ENCODE measurements around the gene ZNF330.
"Not testable (repeated sequence)": the region's sequence is repeated elsewhere in the genome, so short reads cannot be mapped to it uniquely, and the experiment has no call there.

The ZNF330 gene

GRCh38 chr4:141207961-141208360, 12.7 kb upstream of the ZNF330 start:
- TF ChIP-seq POLR2A (IDR thresholded peaks at IDR 0.05; ENCODE audit: low read depth, low read length) (no peak), POLR2AphosphoS5 (IDR thresholded peaks at IDR 0.05; ENCODE audit: low read depth, low read length) (no peak), TAF1 (IDR thresholded peaks at IDR 0.05; ENCODE audit: borderline replicate concordance, low read depth, low read length) (no peak)
- DNase-seq (ENCODE audit: insufficient read length) (no peak), FAIRE-seq (no peak)

- TF ChIP-seq POLR2A (IDR thresholded peaks at IDR 0.05; ENCODE audit: low read depth, low read length) (no peak), POLR2AphosphoS5 (IDR thresholded peaks at IDR 0.05; ENCODE audit: low read depth, low read length) (no peak), TAF1 (IDR thresholded peaks at IDR 0.05; ENCODE audit: borderline replicate concordance, low read depth, low read length) (no peak)
- DNase-seq (ENCODE audit: insufficient read length) (no peak), FAIRE-seq (no peak)
Measured at GRCh38 chr4:141210168-141210567, 10.5 kb upstream of the ZNF330 start.

- FAIRE-seq, result no peak
Measured at GRCh38 chr4:141213550-141213991, 7.1 kb upstream of the ZNF330 start.

GRCh38 chr4:141215030-141215429, 5.7 kb upstream of the ZNF330 start:
- DNase-seq (ENCODE audit: insufficient read length) (no peak), FAIRE-seq (no peak)
- TF ChIP-seq POLR2A (IDR thresholded peaks at IDR 0.05; ENCODE audit: low read depth, low read length) (no peak), TAF1 (IDR thresholded peaks at IDR 0.05; ENCODE audit: borderline replicate concordance, low read depth, low read length) (no peak), POLR2AphosphoS5 (IDR thresholded peaks at IDR 0.05; ENCODE audit: low read depth, low read length) (no peak)

More at GRCh38 chr4:141213550-141213991, 7.1 kb upstream of the ZNF330 start:
- TF ChIP-seq POLR2A (IDR thresholded peaks at IDR 0.05; ENCODE audit: low read depth, low read length) (no peak), TAF1 (IDR thresholded peaks at IDR 0.05; ENCODE audit: borderline replicate concordance, low read depth, low read length) (no peak), POLR2AphosphoS5 (IDR thresholded peaks at IDR 0.05; ENCODE audit: low read depth, low read length) (no peak)
- no peak for DNase-seq (ENCODE audit: insufficient read length)

GRCh38 chr4:141216002-141216761, 4.5 kb upstream of the ZNF330 start:
- no peak for TF ChIP-seq POLR2AphosphoS5 (IDR thresholded peaks at IDR 0.05; ENCODE audit: low read depth, low read length)
- no peak for TF ChIP-seq POLR2A (IDR thresholded peaks at IDR 0.05; ENCODE audit: low read depth, low read length)
- no peak for TF ChIP-seq TAF1 (IDR thresholded peaks at IDR 0.05; ENCODE audit: borderline replicate concordance, low read depth, low read length)
- FAIRE-seq (no peak), DNase-seq (ENCODE audit: insufficient read length) (no peak)

GRCh38 chr4:141220271-141220670, 424 bp upstream of the ZNF330 start:
- TF ChIP-seq POLR2AphosphoS5 (IDR thresholded peaks at IDR 0.05; ENCODE audit: low read depth, low read length), result no peak
- no peak for TF ChIP-seq POLR2A (IDR thresholded peaks at IDR 0.05; ENCODE audit: low read depth, low read length)
- no peak for TF ChIP-seq TAF1 (IDR thresholded peaks at IDR 0.05; ENCODE audit: borderline replicate concordance, low read depth, low read length)
- FAIRE-seq (no peak), DNase-seq (ENCODE audit: insufficient read length) (no peak)

GRCh38 chr4:141223418-141223817, 2.7 kb downstream of the ZNF330 start:
- TF ChIP-seq POLR2AphosphoS5 (IDR thresholded peaks at IDR 0.05; ENCODE audit: low read depth, low read length), result no peak
- DNase-seq (ENCODE audit: insufficient read length), result no peak
- no peak for FAIRE-seq

GRCh38 chr4:141227280-141227679, 6.6 kb downstream of the ZNF330 start:
- not testable (repeated sequence) for FAIRE-seq; DNase-seq (ENCODE audit: insufficient read length)

- no peak for DNase-seq (ENCODE audit: insufficient read length)
- peak; percentile 58 for FAIRE-seq
- TF ChIP-seq POLR2A (IDR thresholded peaks at IDR 0.05; ENCODE audit: low read depth, low read length) (no peak), TAF1 (IDR thresholded peaks at IDR 0.05; ENCODE audit: borderline replicate concordance, low read depth, low read length) (no peak), POLR2AphosphoS5 (IDR thresholded peaks at IDR 0.05; ENCODE audit: low read depth, low read length) (no peak)
Measured at GRCh38 chr4:141229408-141230101, 8.9 kb downstream of the ZNF330 start.

GRCh38 chr4:141233673-141234072, 13.0 kb downstream of the ZNF330 start:
- TF ChIP-seq POLR2A (IDR thresholded peaks at IDR 0.05; ENCODE audit: low read depth, low read length) (no peak), TAF1 (IDR thresholded peaks at IDR 0.05; ENCODE audit: borderline replicate concordance, low read depth, low read length) (no peak), POLR2AphosphoS5 (IDR thresholded peaks at IDR 0.05; ENCODE audit: low read depth, low read length) (no peak)
- FAIRE-seq, result no peak
- DNase-seq (ENCODE audit: insufficient read length), result no peak

- DNase-seq (ENCODE audit: insufficient read length) (no peak), FAIRE-seq (no peak)
- no peak for TF ChIP-seq POLR2A (IDR thresholded peaks at IDR 0.05; ENCODE audit: low read depth, low read length)
- TF ChIP-seq TAF1 (IDR thresholded peaks at IDR 0.05; ENCODE audit: borderline replicate concordance, low read depth, low read length), result no peak
- TF ChIP-seq POLR2AphosphoS5 (IDR thresholded peaks at IDR 0.05; ENCODE audit: low read depth, low read length), result no peak
Measured at GRCh38 chr4:141238186-141238585, 17.5 kb downstream of the ZNF330 start.

GRCh38 chr4:141240259-141240658, 19.6 kb downstream of the ZNF330 start:
- FAIRE-seq, result no peak
- DNase-seq (ENCODE audit: insufficient read length), result no peak
- no peak for TF ChIP-seq POLR2AphosphoS5 (IDR thresholded peaks at IDR 0.05; ENCODE audit: low read depth, low read length)
- no peak for TF ChIP-seq POLR2A (IDR thresholded peaks at IDR 0.05; ENCODE audit: low read depth, low read length)
- TF ChIP-seq TAF1 (IDR thresholded peaks at IDR 0.05; ENCODE audit: borderline replicate concordance, low read depth, low read length), result no peak

All from GM12892 (cell line).